ENCODE results near the gene TUBB6. TPM values are rescaled to one million over a fixed set of nuclear protein-coding genes. Genes with fewer than 3 reads are reported as not detected.

TUBB6 gene
- total and polyA plus RNA-seq, 4 donors, result 57.8 to 157 (median 109) TPM

- no peak overlapping the region for H3K9ac ChIP-seq (ENCODE audit: insufficient read depth in 1 of 2, low read length in 2 of 2)
- DNase-seq, result no peak
- no peaks in the 10 kb centered on the region for H3K27me3 ChIP-seq (ENCODE audit: control insufficient read depth in 3 of 3, insufficient read depth in 3 of 3, low read length in 2 of 3)
- 88 to 90% methylated on average over 11 of the region's 11 CpGs for WGBS, 2 donors
- H3K27ac ChIP-seq (ENCODE audit: low read depth in 1 of 2, low read length in 1 of 2), result peak overlapping the region in 1 of 2 donors; percentile 69
- TF ChIP-seq CTCF (IDR thresholded peaks at IDR 0.05; ENCODE audit: control extremely low read depth, extremely low read depth), result no peak
- H3K9me3 ChIP-seq (ENCODE audit: control insufficient read depth in 4 of 4, insufficient read depth in 3 of 4, low read length in 3 of 4), result no peaks in the 10 kb centered on the region
- H3K4me1 ChIP-seq (ENCODE audit: control insufficient read depth in 5 of 5, insufficient read depth in 5 of 5, low read length in 5 of 5), result peaks cover 0 to 5% (median 0%) of the 10 kb centered on the region in 5 donors
- no peak overlapping the region for H3K4me3 ChIP-seq
- ATAC-seq (ENCODE audit: insufficient read depth, low FRiP score), result no peak
- peaks cover 25 to 45% (median 37%) of the 10 kb centered on the region in 4 donors for H3K36me3 ChIP-seq (ENCODE audit: control insufficient read depth in 4 of 4, insufficient read depth in 4 of 4, low read length in 4 of 4)
Observed at GRCh38 chr18:12362473-12363174, 54.6 kb downstream of the TUBB6 start.

GRCh38 chr18:12366379-12366778, 58.3 kb downstream of the TUBB6 start:
- DNase-seq, result no peak
- Histone ChIP-seq H3K27me3 (ENCODE audit: control insufficient read depth in 3 of 3, insufficient read depth in 3 of 3, low read length in 2 of 3) (no peaks in the 10 kb centered on the region), H3K9ac (ENCODE audit: insufficient read depth in 1 of 2, low read length in 2 of 2) (no peak overlapping the region), H3K4me3 (no peak overlapping the region), H3K36me3 (ENCODE audit: control insufficient read depth in 4 of 4, insufficient read depth in 4 of 4, low read length in 4 of 4) (peaks cover 9 to 33% (median 26%) of the 10 kb centered on the region in 4 donors), H3K4me1 (ENCODE audit: control insufficient read depth in 5 of 5, insufficient read depth in 5 of 5, low read length in 5 of 5) (peaks cover 0 to 3% (median 0%) of the 10 kb centered on the region in 5 donors), H3K9me3 (ENCODE audit: control insufficient read depth in 4 of 4, insufficient read depth in 3 of 4, low read length in 3 of 4) (no peaks in the 10 kb centered on the region), H3K27ac (ENCODE audit: low read depth in 1 of 2, low read length in 1 of 2) (no peak overlapping the region)
- no peak for TF ChIP-seq CTCF (IDR thresholded peaks at IDR 0.05; ENCODE audit: control extremely low read depth, extremely low read depth)
- WGBS, 2 donors, result 95 to 97% methylated on average over 8 of the region's 8 CpGs
- peak; percentile 6 for ATAC-seq (ENCODE audit: insufficient read depth, low FRiP score)

GRCh38 chr18:12366784-12367183, 58.7 kb downstream of the TUBB6 start:
- no peak for DNase-seq
- Histone ChIP-seq H3K9me3 (ENCODE audit: control insufficient read depth in 4 of 4, insufficient read depth in 3 of 4, low read length in 3 of 4) (no peaks in the 10 kb centered on the region), H3K9ac (ENCODE audit: insufficient read depth in 1 of 2, low read length in 2 of 2) (no peak overlapping the region), H3K27me3 (ENCODE audit: control insufficient read depth in 3 of 3, insufficient read depth in 3 of 3, low read length in 2 of 3) (no peaks in the 10 kb centered on the region), H3K4me1 (ENCODE audit: control insufficient read depth in 5 of 5, insufficient read depth in 5 of 5, low read length in 5 of 5) (peaks cover 0 to 3% (median 0%) of the 10 kb centered on the region in 5 donors), H3K4me3 (no peak overlapping the region), H3K27ac (ENCODE audit: low read depth in 1 of 2, low read length in 1 of 2) (no peak overlapping the region), H3K36me3 (ENCODE audit: control insufficient read depth in 4 of 4, insufficient read depth in 4 of 4, low read length in 4 of 4) (peaks cover 9 to 33% (median 26%) of the 10 kb centered on the region in 4 donors)
- TF ChIP-seq CTCF (IDR thresholded peaks at IDR 0.05; ENCODE audit: control extremely low read depth, extremely low read depth), result no peak
- WGBS, 2 donors, result 91 to 92% methylated on average over 5 of the region's 5 CpGs
- no peak for ATAC-seq (ENCODE audit: insufficient read depth, low FRiP score)

Measured in lung (tissue), 12 donors.